Measurements from ENCODE around the gene ZNF69. TPM values are rescaled to one million over a fixed set of nuclear protein-coding genes. Genes with fewer than 3 reads are reported as not detected.
A peak's percentile ranks its signal among the peaks of the same experiment; 100 is the strongest.
"Not testable (repeated sequence)": the region's sequence is repeated elsewhere in the genome, so short reads cannot be mapped to it uniquely, and the experiment has no call there.

The ZNF69 gene
- 1 to 10 TPM in 1 of 2 donors, under 1 TPM in 1; 0.36 to 1.2 TPM for polyA plus RNA-seq

DNA sequence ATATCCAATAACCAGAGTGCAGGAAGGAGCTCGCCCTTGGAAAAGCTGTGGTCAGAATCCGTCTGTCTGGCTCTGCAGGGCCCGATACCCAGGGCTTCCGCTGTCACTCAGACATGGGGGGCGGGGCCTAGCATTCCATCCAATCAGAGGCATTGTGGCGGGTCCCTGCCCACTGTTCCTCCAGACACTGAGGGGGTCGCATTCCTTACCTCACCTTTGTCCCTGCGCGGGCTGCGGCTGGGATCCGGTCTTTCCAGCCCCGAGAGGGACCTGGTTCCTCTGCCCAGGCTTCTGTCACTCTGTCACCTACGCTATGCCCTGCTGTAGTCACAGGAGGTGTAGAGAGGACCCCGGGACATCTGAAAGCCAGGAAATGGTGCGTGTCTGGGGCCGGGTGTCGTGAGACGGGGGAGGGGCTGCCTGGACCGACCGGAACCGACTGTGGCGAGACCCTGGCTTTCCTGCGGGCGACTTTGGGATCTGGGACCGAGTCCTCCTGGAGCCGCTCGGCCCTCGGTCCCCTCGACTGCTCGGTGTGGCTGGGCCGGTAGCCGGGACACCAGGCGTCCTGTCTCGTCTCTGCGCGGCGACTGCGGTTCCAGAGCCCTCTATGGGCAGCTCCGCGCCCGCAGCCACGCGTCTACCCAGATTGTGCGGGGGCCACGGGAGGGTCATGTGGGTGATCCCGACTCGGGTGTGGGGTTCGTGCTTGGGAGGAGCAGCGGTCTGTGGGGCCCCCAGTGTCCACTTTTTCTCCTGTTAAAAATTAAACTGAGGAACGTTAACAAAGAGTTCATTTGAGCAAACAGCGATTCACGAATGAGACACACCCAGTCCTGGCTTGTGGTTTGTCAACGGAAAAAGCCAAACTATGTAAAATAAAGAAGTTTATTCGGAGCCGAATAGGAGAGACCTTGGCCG, at the start of gene ZNF69:
Gene ZNF69 (plus strand): TSS at position 172 of the 921 bp plus-strand sequence. CDS start 142 bp downstream, at position 314.
- no peaks in the 10 kb centered on the region for H3K4me1 ChIP-seq (ENCODE audit: control insufficient read depth in 2 of 2, insufficient read depth in 2 of 2, low read length in 1 of 2)
- H3K4me3 ChIP-seq (ENCODE audit: low read depth in 1 of 2, low read length in 2 of 2): peak within 1 kb of the TSS; percentile 63 to 65
- no peaks in the 10 kb centered on the region for H3K36me3 ChIP-seq (ENCODE audit: control insufficient read depth in 2 of 2, insufficient read depth in 2 of 2, low read length in 1 of 2)
- H3K27ac ChIP-seq (ENCODE audit: low read depth in 2 of 2, low read length in 1 of 2): peak within 1 kb of the TSS; percentile 76 to 83
- H3K9me3 ChIP-seq (ENCODE audit: control insufficient read depth in 2 of 2, insufficient read depth in 1 of 2, low read depth in 1 of 2, low read length in 1 of 2): peaks cover 0 to 2% of the 10 kb centered on the region in 2 donors
- 1% methylated on average over 51 to 56 of the region's 56 CpGs for WGBS, 2 donors
- H3K27me3 ChIP-seq (ENCODE audit: control insufficient read depth in 1 of 2, insufficient read depth in 2 of 2, low read length in 2 of 2): no peaks in the 10 kb centered on the region

- H3K27me3 ChIP-seq (ENCODE audit: control insufficient read depth in 1 of 2, insufficient read depth in 2 of 2, low read length in 2 of 2): no peaks in the 10 kb centered on the region
- no peak overlapping the region for H3K4me3 ChIP-seq (ENCODE audit: low read depth in 1 of 2, low read length in 2 of 2)
- H3K4me1 ChIP-seq (ENCODE audit: control insufficient read depth in 2 of 2, insufficient read depth in 2 of 2, low read length in 1 of 2): no peaks in the 10 kb centered on the region
- WGBS, 2 donors: 43 to 55% methylated on average over 2 of the region's 2 CpGs
- no peaks in the 10 kb centered on the region for H3K9me3 ChIP-seq (ENCODE audit: control insufficient read depth in 2 of 2, insufficient read depth in 1 of 2, low read depth in 1 of 2, low read length in 1 of 2)
- no peak overlapping the region for H3K27ac ChIP-seq (ENCODE audit: low read depth in 2 of 2, low read length in 1 of 2)
- H3K36me3 ChIP-seq (ENCODE audit: control insufficient read depth in 2 of 2, insufficient read depth in 2 of 2, low read length in 1 of 2): no peaks in the 10 kb centered on the region
Measured at GRCh38 chr19:11843722-11844121, 43.9 kb upstream of the ZNF69 start.

- H3K9me3 ChIP-seq (ENCODE audit: control insufficient read depth in 2 of 2, insufficient read depth in 1 of 2, low read depth in 1 of 2, low read length in 1 of 2); H3K36me3 ChIP-seq (ENCODE audit: control insufficient read depth in 2 of 2, insufficient read depth in 2 of 2, low read length in 1 of 2); H3K27me3 ChIP-seq (ENCODE audit: control insufficient read depth in 1 of 2, insufficient read depth in 2 of 2, low read length in 2 of 2); H3K4me1 ChIP-seq (ENCODE audit: control insufficient read depth in 2 of 2, insufficient read depth in 2 of 2, low read length in 1 of 2); H3K4me3 ChIP-seq (ENCODE audit: low read depth in 1 of 2, low read length in 2 of 2); H3K27ac ChIP-seq (ENCODE audit: low read depth in 2 of 2, low read length in 1 of 2): not testable (repeated sequence)
- WGBS, 2 donors: 63 to 73% methylated on average over 6 of the region's 6 CpGs
Measured at GRCh38 chr19:11847615-11848014, 40.0 kb upstream of the ZNF69 start.

DNA sequence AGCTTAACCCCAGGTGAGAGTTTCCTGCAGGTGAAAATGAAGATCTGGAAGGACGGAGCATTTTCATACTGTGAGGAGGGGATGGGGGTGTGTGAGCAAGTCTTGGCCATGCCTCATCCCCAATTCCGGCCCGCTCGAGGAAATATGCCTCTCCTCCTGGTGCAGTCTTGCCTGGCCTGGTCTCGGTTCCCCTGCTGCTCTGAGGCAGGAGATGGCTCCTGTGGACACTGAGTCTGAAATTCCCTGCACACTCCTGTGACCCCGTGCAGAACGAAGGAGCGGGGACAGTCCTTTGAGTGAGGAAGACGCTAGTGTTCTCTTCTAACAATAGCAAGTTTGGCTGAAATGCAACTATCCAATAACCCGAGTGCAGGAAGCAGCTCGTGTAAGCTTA, 39.4 kb upstream of the ZNF69 start:
- no peaks in the 10 kb centered on the region for H3K27me3 ChIP-seq (ENCODE audit: control insufficient read depth in 1 of 2, insufficient read depth in 2 of 2, low read length in 2 of 2)
- H3K4me3 ChIP-seq (ENCODE audit: low read depth in 1 of 2, low read length in 2 of 2): peak overlapping the region; percentile 66 to 69
- H3K4me1 ChIP-seq (ENCODE audit: control insufficient read depth in 2 of 2, insufficient read depth in 2 of 2, low read length in 1 of 2): no peaks in the 10 kb centered on the region
- H3K9me3 ChIP-seq (ENCODE audit: control insufficient read depth in 2 of 2, insufficient read depth in 1 of 2, low read depth in 1 of 2, low read length in 1 of 2): peaks cover 0 to 1% of the 10 kb centered on the region in 2 donors
- WGBS, 2 donors: 24 to 30% methylated on average over 11 of the region's 11 CpGs
- H3K36me3 ChIP-seq (ENCODE audit: control insufficient read depth in 2 of 2, insufficient read depth in 2 of 2, low read length in 1 of 2): no peaks in the 10 kb centered on the region
- peak overlapping the region in 1 of 2 donors; percentile 37 for H3K27ac ChIP-seq (ENCODE audit: low read depth in 2 of 2, low read length in 1 of 2)

DNA sequence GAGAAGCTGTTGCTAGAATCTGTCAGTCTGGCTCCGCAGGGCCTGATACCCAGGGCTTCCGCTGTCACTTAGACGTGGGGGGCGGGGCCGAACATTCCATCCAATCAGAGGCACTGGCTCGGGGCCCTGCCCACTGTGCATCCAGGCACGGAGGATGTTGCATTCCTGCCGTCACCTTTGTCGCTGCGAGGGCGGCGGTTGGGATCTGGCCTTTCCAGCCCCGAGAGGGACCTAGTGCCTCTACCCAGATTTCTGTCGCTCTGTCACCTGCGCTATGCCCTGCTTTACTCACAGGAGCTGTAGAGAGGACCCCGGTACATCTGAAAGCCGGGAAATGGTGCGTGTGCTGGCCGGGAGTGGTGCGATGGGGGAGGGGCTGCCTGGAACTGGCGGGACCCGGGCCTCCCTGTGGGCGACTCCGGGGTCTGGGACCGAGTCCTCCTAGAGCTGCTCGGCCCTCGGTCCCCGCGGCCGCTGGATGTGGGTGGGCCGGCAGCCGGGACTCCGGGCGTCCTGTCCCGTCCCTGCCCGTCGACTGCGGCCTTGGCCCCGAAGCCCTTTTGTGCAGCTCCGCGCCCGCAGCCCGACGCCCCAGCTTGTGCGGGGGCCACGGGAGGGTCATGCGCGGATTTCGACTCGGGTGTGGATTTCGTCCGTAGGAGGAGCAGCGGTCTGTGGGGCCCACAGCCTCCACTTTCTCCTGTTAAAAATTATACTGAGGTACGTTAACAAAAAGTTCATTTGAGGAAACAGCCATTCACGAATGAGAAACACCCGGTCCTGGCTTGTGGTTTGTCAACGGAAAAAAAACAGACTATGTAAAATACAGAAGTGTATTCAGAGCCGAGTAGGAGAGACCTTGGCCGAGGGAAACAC, 38.8 kb upstream of the ZNF69 start, which contains the start of gene ZNF439:
Gene ZNF439 (plus strand): TSS at position 133 of the 876 bp plus-strand sequence. CDS start 142 bp downstream, at position 275.
- Histone ChIP-seq H3K9me3 (ENCODE audit: control insufficient read depth in 2 of 2, insufficient read depth in 1 of 2, low read depth in 1 of 2, low read length in 1 of 2) (peaks cover 0 to 3% of the 10 kb centered on the region in 2 donors), H3K27me3 (ENCODE audit: control insufficient read depth in 1 of 2, insufficient read depth in 2 of 2, low read length in 2 of 2) (no peaks in the 10 kb centered on the region), H3K27ac (ENCODE audit: low read depth in 2 of 2, low read length in 1 of 2) (peak within 1 kb of the TSS; percentile 56), H3K4me1 (ENCODE audit: control insufficient read depth in 2 of 2, insufficient read depth in 2 of 2, low read length in 1 of 2) (no peaks in the 10 kb centered on the region), H3K4me3 (ENCODE audit: low read depth in 1 of 2, low read length in 2 of 2) (peak within 1 kb of the TSS; percentile 66 to 69), H3K36me3 (ENCODE audit: control insufficient read depth in 2 of 2, insufficient read depth in 2 of 2, low read length in 1 of 2) (no peaks in the 10 kb centered on the region)
- 1% methylated on average over 59 of the region's 59 CpGs for WGBS, 2 donors

GRCh38 chr19:11850289-11850688, 37.3 kb upstream of the ZNF69 start:
- H3K27me3 ChIP-seq (ENCODE audit: control insufficient read depth in 1 of 2, insufficient read depth in 2 of 2, low read length in 2 of 2); H3K27ac ChIP-seq (ENCODE audit: low read depth in 2 of 2, low read length in 1 of 2); H3K4me1 ChIP-seq (ENCODE audit: control insufficient read depth in 2 of 2, insufficient read depth in 2 of 2, low read length in 1 of 2); H3K9me3 ChIP-seq (ENCODE audit: control insufficient read depth in 2 of 2, insufficient read depth in 1 of 2, low read depth in 1 of 2, low read length in 1 of 2); H3K4me3 ChIP-seq (ENCODE audit: low read depth in 1 of 2, low read length in 2 of 2); H3K36me3 ChIP-seq (ENCODE audit: control insufficient read depth in 2 of 2, insufficient read depth in 2 of 2, low read length in 1 of 2): not testable (repeated sequence)
- 91% methylated on average over 4 of the region's 4 CpGs for WGBS, 2 donors

GRCh38 chr19:11853358-11853757, 34.2 kb upstream of the ZNF69 start:
- H3K9me3 ChIP-seq (ENCODE audit: control insufficient read depth in 2 of 2, insufficient read depth in 1 of 2, low read depth in 1 of 2, low read length in 1 of 2): peaks cover 0 to 8% of the 10 kb centered on the region in 2 donors
- no peaks in the 10 kb centered on the region for H3K4me1 ChIP-seq (ENCODE audit: control insufficient read depth in 2 of 2, insufficient read depth in 2 of 2, low read length in 1 of 2)
- no peak overlapping the region for H3K27ac ChIP-seq (ENCODE audit: low read depth in 2 of 2, low read length in 1 of 2)
- no peak overlapping the region for H3K4me3 ChIP-seq (ENCODE audit: low read depth in 1 of 2, low read length in 2 of 2)
- WGBS, 2 donors: 78 to 80% methylated on average over 3 of the region's 3 CpGs
- H3K36me3 ChIP-seq (ENCODE audit: control insufficient read depth in 2 of 2, insufficient read depth in 2 of 2, low read length in 1 of 2): peaks cover under 1 to 2% of the 10 kb centered on the region in 2 donors
- H3K27me3 ChIP-seq (ENCODE audit: control insufficient read depth in 1 of 2, insufficient read depth in 2 of 2, low read length in 2 of 2): no peaks in the 10 kb centered on the region

GRCh38 chr19:11856596-11857250, 30.9 kb upstream of the ZNF69 start:
- 84 to 88% methylated on average over 12 of the region's 12 CpGs for WGBS, 2 donors
- Histone ChIP-seq H3K4me1 (ENCODE audit: control insufficient read depth in 2 of 2, insufficient read depth in 2 of 2, low read length in 1 of 2) (no peaks in the 10 kb centered on the region), H3K27ac (ENCODE audit: low read depth in 2 of 2, low read length in 1 of 2) (no peak overlapping the region), H3K27me3 (ENCODE audit: control insufficient read depth in 1 of 2, insufficient read depth in 2 of 2, low read length in 2 of 2) (no peaks in the 10 kb centered on the region), H3K4me3 (ENCODE audit: low read depth in 1 of 2, low read length in 2 of 2) (no peak overlapping the region), H3K9me3 (ENCODE audit: control insufficient read depth in 2 of 2, insufficient read depth in 1 of 2, low read depth in 1 of 2, low read length in 1 of 2) (peaks cover 3 to 10% of the 10 kb centered on the region in 2 donors), H3K36me3 (ENCODE audit: control insufficient read depth in 2 of 2, insufficient read depth in 2 of 2, low read length in 1 of 2) (peaks cover 2% of the 10 kb centered on the region in 2 donors)

DNA sequence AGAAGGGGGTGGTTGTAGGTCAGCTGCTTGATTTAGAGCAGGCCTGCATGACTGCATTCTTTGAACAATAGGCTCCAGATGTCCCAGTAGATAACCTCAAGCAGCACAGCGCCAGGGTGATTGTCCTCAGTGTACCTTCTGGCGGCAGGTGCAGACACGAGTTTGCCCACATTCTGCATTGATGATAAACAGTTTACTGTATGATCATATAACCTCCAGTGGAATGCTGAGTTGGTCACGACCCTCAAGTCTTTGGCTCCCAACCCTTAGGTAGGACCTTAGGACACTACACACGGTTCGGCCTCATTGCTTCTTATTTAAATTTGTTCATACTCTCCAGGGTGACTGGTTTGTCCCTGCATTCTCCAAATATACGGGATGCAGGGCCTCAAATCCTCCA, 26.9 kb upstream of the ZNF69 start:
- Histone ChIP-seq H3K36me3 (ENCODE audit: control insufficient read depth in 2 of 2, insufficient read depth in 2 of 2, low read length in 1 of 2) (peaks cover 1 to 2% of the 10 kb centered on the region in 2 donors), H3K4me1 (ENCODE audit: control insufficient read depth in 2 of 2, insufficient read depth in 2 of 2, low read length in 1 of 2) (no peaks in the 10 kb centered on the region), H3K27ac (ENCODE audit: low read depth in 2 of 2, low read length in 1 of 2) (no peak overlapping the region), H3K9me3 (ENCODE audit: control insufficient read depth in 2 of 2, insufficient read depth in 1 of 2, low read depth in 1 of 2, low read length in 1 of 2) (peaks cover 3 to 7% of the 10 kb centered on the region in 2 donors), H3K4me3 (ENCODE audit: low read depth in 1 of 2, low read length in 2 of 2) (no peak overlapping the region), H3K27me3 (ENCODE audit: control insufficient read depth in 1 of 2, insufficient read depth in 2 of 2, low read length in 2 of 2) (no peaks in the 10 kb centered on the region)
- WGBS, 2 donors: 92 to 94% methylated on average over 7 of the region's 7 CpGs
